Measurements from ENCODE around the gene PDGFA.

Gene PDGFA

DNA sequence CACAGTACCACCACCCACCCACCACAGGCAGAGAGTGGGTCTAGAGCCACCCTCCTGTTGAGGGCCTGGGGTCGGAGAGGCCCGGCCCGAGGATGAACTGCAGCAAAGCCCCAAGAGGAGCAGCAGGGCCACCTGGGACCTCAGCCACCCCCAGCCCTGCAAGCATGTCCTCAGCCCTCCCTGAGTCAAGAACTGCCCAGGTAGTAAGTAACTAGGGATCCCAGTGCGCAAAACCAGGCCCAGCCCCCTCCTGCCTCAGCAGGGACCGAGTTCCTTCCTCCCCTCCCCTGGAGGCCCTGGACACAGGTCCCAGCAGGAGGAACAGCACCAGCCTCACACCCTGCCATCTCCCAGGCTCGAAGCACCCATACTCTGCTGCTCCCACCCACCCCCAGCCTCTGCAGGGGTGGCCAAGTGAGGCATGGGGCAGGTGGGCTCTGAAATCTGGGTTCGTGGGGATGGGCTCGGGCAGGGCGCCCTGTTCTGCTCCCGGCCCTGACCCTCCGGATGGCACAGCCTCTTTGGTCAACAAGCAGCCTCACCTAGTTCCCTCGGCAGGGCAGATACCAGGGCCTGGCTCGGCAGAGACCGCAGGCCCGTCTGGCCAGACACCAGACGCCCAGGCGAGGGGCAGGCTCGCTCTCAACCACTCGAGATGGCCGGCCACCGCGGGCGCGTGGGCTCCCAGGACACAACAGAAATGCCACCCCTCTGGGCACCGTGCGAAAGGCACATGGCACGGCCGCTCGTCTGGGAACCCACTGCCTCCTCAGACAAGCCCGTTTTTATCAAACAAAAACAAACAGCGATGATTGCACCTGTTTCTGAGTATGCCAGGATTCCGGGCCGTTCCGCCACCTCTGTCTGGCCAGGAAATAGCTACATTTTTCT is 15.2 kb downstream of the PDGFA start:
- DNase-seq (ENCODE audit: low read depth in 2 of 2), result no peak

- DNase-seq (ENCODE audit: low read depth in 2 of 2), result no peak
These were observed 16.0 kb downstream of the PDGFA start for GRCh38 chr7:503575-504111.

DNA sequence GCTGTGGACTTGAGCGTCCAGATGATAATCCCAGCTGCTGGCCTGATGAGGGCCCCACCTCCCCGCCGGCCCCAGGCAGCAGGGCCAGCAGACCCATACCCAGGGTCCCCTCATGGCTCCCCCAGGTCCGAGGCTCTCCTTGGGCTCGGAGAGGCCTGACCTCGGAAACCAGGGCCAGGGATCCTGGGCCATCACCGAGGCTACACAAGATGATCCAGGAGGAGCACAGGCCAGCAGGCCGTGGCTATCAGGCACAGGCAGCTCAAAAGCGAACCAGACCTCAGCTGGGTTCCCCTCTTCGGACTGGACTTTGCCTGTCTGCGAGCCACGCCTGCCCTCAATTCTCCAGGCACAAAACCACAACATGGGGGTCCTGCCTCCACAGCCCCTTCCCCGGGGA is 17.4 kb downstream of the PDGFA start:
- DNase-seq (ENCODE audit: low read depth in 2 of 2), result no peak

DNA sequence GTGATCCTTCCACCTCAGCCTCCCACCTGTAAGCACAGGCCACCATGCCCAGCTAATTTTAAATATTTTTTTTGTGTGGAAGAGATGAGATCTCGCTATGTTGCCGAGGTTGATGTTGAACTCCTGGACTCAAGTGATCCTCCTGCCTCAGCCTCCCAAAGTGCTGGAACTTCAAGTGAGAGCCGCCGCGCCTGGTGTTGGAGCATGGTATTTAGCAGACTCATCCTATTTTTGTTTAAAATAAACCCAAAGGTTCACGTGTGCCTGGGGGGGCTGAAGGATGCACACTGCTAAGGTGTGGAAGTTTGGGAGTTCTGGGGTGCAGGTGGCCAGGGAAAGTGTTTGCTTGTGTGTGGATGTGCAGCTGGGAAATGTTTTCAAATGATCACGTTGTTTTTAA is 18.1 kb downstream of the PDGFA start:
- no peak for DNase-seq (ENCODE audit: low read depth in 2 of 2)

GRCh38 chr7:500521-501420 is 18.9 kb downstream of the PDGFA start:
- DNase-seq (ENCODE audit: low read depth in 2 of 2), result no peak

- DNase-seq (ENCODE audit: low read depth in 2 of 2), result no peak
These were observed 19.7 kb downstream of the PDGFA start for GRCh38 chr7:499853-500485.

DNA sequence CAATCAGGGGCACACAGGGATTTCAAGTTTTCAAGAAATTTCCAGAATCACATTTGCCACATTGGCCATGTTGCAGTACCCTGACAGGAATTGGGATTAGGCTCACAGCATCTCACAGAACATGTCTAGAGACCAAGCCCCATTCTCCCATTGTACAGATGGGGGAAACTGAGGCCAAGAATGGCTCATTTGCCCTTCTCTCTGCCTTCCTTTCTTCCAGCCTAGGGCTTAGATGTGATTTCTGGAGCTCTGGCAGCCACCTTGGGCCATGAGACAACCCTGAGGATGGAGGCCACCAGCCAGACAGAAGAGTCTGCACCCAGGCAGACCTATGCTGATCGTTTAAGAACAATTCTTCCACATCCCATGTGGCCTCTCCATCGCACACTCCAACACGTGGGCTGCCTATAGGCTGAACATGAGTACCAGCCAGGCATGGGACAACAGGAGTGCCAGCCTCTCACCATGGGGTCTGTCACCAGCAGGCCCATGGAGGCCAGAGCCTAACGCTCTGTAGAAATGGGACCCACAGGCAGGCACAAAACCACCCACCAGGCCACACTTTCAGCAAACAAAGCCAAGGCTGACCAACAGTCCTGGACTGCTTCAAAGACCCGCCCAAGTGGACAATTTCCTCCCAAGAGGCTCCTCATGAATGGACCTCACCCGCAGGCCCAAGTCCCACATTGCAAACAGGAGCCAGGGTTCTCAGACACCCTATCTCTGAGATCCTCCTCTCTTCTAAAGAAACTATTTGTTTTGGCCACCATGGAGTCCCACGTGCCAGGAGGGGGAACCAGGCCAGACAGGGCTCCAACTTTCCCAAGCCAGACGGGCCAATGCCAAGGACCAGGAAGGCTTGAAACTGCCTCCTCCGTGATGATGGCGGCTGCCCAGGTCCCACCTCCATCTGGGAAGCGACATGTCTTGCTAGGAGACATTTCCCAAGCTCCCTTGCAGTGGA is 20.7 kb downstream of the PDGFA start:
- DNase-seq (ENCODE audit: low read depth in 2 of 2), result no peak

- no peak for DNase-seq (ENCODE audit: low read depth in 2 of 2)
These were observed 21.5 kb downstream of the PDGFA start for GRCh38 chr7:497946-498655.

- DNase-seq (ENCODE audit: low read depth in 2 of 2), result no peak
These were observed 22.3 kb downstream of the PDGFA start for GRCh38 chr7:497346-497745.

DNA sequence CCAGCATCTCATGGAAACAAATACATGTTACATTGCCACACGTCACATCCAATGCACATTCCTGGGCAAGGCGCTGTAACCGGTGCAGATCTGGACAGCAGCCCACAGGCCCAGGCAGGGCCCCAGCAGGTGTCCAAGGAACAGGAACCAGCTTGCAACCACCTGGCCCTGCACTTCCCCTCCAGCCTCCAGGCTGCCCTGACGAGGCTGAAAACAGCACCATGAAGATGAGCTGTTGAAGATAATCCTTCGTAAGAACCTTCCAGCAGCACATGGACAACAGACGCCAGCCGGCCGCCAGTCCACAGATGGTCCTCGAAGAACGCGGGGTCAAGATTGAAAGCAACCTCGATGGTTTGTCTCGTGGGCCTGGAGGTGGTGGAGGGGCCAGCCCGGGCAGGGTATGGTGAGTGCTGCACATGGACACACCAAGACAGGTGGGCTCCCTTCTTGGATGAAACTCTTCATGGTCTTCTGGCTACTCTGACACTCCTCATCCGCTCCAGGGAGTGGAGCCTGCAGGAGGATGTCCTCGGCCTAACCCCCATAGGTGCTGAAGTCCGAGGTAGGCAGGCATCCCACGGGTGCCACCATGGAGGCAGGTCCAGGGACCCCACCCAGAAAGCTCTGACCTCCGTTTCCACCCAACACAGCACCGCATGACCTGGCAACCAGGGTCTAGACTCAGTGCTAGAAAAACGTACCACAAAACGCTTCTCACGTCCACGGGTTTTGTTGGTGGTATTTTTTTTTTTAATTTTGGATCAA is 22.9 kb downstream of the PDGFA start:
- DNase-seq (ENCODE audit: low read depth in 2 of 2), result no peak

DNA sequence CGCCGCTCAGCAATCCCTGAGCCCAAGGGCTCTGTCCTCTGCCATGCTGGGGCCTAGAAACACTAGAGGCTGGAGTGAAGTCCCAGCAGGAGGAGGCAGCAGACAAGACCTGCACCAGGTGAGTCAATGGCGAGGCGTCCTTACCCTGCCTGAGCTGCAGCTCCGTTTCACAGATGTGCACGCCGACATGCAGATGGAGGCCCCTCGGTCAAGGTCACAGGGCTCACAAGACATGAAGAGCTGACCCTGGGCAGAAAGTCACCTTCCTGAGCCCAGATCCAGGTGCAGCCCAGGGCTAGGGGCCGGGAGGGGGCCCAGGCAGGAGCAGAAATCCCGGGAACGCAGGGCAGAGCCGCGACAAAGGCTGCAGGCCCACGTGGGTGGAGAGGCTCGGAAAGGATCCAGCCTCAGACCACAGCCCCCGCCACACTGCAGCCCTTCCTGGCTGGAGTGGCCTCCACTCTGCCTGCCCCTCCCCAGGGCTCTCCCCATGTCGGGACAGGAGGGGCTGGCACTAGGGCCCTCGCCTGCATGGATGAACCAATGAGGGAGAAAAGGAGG is 23.8 kb downstream of the PDGFA start:
- DNase-seq (ENCODE audit: low read depth in 2 of 2), result no peak

GRCh38 chr7:495326-495725 is 24.3 kb downstream of the PDGFA start:
- no peak for DNase-seq (ENCODE audit: low read depth in 2 of 2)

DNA sequence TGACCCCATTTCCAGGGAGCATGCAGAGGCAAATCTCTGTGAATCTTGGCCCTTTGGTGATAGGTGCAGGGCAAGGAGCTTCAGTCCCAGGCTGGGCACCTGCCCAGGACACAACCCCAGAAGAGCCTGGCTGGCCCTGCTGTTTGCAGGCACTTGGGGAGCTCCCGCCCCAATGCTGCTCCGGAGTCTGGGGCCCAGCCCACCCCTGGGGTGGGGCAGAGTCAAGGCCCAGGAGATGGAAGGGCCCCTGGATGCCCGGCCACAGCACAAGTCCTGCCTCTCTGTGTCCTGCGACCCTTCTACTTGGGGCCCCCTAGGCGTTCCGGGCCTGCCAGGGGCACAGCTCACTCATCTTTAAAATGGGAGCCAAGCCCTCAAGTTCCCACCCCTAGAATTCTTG is 24.7 kb downstream of the PDGFA start:
- DNase-seq (ENCODE audit: low read depth in 2 of 2), result no peak

GRCh38 chr7:494259-494687 is 25.4 kb downstream of the PDGFA start:
- no peak for DNase-seq (ENCODE audit: low read depth in 2 of 2)

DNA sequence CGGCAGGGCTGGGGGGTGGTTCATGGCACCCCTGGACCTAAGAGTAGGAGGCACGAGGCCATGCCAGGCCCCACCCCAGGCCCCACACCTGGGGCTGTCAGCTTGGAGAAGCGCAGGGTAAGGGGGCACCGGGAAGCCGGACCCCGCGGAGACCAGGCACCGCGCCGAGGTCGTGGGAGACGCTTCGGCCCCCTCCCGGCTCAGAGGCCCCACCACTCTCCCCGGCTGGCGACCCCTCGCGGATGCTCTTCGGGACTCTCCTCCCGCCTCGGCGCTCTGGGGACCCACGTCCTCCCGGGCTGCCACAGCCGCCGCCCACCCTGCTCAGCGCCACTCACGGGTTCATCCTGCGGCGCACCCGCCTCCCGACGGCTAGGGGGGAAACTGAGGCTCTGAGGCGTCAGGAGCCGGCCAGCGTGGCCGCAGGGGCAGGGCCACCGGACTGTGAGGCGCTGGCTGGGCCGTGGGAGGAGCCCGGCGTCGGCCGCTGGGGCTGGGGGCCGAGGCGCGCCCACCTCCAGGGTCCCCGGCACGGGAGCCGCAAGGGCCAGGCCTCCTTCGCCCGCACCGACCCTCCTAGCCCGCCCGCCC is 25.9 kb downstream of the PDGFA start:
- no peak for DNase-seq (ENCODE audit: low read depth in 2 of 2)

- no peak for DNase-seq (ENCODE audit: low read depth in 2 of 2)
These were observed 27.0 kb downstream of the PDGFA start for GRCh38 chr7:492714-493065.

DNA sequence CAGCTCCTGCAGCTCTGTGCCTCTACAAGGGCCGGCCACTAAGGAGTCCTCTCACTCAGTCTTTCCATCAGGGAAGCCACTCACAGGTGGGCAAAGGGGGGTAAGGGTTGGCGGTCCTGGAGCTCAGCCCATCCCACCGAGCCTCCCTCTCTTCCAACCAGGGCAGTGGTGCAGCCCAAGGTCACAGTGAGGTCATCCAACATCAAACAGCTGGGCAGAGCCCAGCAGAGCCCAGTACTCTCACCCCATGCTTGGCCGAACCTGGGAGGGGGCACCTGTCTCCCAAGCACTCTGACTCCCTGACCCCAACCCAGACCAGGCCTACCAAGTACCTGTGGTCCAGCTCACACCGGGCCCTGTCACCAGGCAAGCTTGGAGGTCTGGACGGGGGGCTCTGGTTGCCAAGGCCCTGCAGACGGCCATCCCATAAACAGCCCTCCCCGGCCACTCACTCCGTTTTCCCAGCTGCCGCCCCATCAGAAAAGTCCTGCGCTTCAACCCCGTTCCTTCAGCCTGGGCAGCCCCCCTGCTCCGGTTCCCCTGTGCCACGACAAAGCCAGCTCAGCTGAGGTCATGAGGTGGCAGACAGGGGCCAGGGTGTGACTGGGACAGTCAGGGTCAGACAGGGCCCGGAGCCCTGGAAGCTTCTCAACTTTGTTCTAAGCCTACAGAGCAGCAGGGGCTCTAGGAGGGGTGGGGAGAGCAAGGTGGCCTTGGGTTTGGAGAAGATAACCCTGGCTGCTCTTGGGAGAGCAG is 27.5 kb downstream of the PDGFA start:
- DNase-seq (ENCODE audit: low read depth in 2 of 2), result no peak
